HG03432 (cell line): ENCODE data around the gene ADD3.

ENCODE experiments used
- ATAC-seq: cut with Tn5 transposase; IDR thresholded peaks from one replicate; pipeline ENCODE4 v1.9.1; 2021; ENCODE audit warnings: mild to moderate bottlenecking, moderate library complexity; ENCODE audit not compliant: unreplicated experiment

ADD3 gene, protein sequence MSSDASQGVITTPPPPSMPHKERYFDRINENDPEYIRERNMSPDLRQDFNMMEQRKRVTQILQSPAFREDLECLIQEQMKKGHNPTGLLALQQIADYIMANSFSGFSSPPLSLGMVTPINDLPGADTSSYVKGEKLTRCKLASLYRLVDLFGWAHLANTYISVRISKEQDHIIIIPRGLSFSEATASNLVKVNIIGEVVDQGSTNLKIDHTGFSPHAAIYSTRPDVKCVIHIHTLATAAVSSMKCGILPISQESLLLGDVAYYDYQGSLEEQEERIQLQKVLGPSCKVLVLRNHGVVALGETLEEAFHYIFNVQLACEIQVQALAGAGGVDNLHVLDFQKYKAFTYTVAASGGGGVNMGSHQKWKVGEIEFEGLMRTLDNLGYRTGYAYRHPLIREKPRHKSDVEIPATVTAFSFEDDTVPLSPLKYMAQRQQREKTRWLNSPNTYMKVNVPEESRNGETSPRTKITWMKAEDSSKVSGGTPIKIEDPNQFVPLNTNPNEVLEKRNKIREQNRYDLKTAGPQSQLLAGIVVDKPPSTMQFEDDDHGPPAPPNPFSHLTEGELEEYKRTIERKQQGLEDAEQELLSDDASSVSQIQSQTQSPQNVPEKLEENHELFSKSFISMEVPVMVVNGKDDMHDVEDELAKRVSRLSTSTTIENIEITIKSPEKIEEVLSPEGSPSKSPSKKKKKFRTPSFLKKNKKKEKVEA

DNA sequence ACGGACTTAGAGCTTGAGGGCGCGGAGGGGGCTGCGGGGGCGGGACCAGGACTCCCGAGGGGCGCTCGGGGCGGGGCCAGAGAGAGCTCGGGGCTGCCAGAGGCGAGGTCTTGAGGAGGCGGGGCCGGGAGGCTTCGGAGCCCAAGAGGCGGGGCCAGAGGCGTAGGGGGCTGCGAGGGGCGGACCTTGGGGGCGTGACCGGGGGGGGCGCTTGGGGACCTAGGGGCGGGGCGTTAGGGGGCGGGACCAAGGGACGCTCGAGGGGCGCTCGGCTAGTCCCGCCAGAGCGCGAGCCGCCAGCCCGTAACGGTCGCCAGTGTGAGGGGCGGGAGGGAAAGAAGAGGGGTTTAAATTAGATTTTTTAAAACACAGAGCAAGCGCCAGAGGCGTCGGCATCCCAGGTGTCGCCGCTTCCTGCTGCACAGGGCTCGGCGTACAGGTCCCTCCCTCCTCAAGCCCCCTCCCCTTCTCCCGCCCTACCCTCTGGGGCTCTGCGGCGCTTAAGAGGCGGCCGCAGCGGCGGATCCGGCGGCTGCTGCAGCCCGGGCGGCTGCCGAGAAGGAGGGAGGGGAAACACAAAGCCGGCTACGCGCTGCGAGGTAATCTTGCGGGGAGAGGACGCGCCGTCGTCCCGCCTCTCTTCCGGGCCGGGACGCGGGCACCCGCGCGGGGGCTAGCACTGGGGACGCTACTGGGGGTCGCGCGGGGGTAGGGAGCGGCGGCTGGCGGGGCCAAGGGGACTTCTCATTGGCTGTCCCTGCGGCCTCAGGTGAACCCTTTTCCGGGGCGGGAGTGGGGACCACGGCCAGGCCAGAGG is at the start of gene ADD3:
Gene ADD3 (plus strand): TSS at position 284 of the 817 bp plus-strand sequence. CDS start 92,670 bp downstream, outside the sequence.
- ATAC-seq, result peak; percentile 72

DNA sequence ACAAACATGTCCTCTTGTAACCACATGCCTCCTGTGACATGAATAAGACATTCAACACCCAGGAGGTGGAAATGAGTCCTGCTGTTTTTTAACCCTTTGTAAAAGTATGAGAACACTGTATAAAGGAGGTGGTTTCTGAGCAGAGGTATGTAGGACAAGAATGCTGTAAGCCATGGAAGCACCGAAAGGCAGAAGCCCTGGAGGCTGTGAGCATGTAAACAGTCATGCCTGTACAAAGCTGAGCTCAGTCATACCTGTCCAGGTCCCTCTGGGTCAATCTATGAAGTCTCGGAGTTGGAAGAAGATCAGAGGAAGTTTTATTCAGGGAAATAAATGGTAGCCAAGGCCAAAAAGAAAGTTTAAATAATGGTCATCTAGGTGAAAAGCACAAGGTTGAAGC is 49.7 kb upstream of the ADD3 start:
- ATAC-seq, result no peak

DNA sequence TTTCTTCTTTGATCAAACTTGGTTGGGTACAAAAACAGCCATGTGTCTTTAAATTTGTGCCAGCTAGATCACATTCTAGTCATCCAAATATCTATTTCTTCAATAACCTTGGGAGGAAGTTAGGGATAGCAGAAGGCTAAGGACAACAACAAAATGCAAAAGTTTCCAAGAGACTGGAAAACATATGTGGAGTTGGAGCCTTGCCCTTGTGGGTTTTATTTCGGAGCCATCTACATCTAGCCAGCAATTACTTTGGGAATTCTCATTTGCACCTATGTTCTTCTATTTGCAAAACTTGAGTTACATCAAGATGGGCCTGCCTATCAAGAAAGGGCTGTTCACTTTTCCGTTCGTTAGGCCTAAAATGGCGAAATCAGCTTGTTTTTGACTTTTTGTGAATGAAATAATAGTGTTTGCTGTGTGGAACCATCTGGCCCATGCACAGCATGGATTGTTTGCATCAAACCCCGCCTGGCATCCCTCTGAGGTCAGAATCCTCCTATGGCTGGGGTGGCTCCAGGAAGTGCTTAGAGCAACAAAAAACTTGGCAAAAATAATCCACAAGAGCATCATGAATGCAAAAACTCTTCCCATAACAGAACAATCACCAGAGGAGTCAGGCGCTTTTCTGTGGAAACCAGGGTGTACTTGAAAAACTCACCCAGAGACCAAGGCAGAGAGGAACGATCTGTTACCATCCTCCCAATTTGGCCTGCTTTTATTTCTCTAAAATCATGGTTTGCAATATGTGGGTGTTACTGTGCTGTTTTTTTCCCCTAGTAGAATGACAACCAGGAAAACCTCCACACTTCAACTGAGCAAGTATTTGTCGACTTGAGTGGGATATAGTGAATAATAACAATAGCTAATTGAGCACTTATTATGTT is 48.3 kb upstream of the ADD3 start:
- ATAC-seq, result no peak

DNA sequence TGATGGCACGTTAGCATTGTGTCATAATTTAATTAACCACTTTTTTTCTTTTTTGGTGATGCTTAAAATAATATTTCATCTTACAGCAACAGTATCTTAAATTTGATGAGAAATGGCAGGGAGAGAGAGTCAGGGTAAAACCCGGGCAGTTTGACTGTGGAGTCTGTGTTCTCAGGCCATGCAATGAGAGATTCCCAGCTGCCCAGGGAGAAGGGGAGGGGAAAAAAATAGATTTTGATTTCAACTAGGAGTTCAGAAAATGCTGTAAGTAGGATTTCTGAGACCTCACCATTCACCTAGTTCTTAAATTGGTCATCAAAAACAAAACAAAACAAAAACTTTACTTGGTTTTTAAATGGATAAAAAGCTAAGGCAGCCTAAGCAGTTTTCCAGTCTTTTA is 47.1 kb upstream of the ADD3 start:
- ATAC-seq, result no peak

DNA sequence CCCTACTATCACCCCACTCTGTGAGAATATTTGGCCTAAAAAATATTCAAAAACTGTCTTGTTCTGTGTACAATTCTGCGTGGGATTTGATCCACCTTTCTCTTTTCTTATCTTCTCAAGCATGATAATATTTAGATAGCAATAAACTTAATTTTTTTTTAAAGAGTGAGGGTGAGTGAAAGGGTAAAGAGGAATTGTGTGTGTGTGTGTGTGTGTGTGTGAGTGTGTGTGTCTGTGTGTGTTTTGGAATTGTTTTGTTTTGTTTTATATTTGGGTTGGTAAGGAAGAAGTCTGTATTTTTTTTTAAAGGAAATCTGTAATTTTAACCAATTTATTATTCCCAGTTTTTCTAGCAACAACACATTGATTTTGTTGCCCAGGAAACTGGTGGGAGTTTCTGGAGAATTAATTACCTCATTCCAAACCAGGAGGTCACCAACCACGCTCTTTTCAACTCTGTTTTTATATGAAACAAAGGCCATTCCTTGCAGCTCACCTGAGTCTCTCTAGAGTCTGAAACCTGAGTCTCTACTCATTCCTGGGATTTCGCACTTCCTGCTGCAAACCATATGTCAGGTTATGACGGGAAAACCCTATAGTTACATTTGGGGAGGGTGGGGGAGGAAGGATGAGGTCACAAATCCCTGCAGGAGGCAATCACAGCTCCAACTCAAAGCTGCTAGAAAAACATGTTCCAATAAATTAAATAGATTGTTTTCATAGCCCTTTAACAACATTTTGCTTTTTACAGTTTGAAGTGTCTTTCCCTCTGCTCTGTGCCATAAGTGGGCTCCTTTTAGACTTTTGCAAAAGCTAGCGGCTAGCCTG is 46.4 kb upstream of the ADD3 start:
- no peak for ATAC-seq

DNA sequence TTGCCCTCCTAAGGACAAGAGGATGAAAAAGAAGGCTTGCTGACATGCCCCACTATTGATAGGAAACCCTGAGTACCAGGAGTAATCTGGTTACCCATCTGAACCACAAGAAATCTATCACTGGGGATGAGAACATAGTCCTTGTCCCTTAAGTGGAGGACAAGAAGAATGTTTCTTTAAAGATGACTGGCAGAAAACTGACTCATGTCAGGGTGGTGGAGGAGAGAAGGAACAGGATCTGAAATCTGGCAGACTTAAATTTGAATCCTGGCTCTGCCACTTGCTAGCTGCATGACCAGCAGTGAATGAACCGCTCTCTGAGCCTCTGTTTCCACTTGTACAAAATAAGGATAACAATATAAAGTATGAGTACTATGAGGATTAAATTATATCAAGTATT is 45.5 kb upstream of the ADD3 start:
- no peak for ATAC-seq

DNA sequence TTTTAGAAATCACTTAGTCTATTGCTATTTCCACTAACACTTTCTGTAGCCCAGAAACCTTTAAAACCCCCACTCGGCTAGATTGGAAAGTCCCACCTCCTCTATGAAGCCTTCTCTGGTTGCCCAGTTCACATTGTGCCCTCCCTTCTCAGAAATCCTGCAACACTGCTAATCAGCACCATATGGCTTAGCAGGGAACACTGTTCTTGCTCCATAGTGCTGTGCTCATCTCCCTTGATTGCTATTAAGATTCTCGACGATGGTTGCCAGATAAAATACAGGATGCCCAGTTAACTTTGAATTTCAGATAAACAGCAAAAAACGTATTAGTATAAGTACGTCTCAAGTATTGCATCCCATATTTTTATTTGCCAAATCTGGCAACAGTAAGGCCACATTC is 44.3 kb upstream of the ADD3 start:
- ATAC-seq, result no peak

DNA sequence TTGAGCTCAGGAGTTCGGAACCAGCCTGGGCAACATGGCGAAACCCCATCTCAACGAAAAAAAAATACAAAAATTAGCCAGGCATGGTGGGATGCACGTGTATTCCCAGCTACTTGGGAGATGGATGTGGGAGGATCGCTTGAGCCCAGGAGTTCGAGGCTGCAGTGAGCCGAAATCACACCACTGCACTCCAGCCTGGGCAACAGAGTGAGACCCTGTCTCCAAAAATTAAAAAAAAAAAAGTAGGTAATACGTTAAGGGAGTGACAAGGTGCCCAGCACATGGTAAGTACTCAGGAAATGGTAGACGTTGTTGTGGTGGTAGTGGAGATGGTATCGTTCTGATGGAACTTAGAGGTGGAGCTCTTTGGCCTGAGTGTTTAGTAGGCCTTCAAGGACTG is 43.5 kb upstream of the ADD3 start:
- no peak for ATAC-seq

DNA sequence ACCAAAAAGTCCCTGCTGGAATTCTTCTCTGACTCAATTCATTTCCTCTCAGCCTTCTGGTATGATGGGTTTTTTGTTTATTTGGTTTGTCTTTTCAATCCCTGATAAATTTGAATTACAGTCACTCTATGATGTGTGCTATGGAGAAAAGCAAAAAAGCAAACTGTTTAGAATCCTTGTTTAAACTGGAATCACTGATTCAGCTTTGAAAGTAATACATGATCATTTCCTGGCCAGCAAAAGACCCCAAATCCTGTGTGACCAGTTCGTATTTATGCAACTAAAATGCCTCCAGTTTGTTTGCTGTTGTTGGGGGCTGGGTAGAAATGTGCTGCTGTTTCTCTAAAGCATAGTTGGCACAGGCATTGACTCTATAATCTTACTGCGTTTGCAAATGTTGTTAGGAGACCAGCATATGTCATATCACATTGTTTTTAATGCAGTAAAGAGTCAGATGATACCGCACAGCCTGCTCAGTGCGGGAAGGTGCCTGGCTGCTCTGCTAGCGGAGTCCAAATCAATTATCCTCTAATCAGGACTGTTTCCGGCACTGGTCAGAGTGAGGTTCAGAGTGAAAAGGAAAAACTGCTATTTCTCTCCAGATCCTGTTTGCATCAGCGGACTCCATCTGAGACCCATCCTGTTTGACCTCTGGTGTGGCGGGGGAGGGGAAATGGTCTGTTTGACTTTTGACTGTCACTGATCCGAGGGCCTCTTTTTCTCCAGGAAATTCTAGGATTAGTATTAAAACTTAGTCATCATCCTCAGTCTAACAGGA is 40.6 kb upstream of the ADD3 start:
- ATAC-seq, result no peak

DNA sequence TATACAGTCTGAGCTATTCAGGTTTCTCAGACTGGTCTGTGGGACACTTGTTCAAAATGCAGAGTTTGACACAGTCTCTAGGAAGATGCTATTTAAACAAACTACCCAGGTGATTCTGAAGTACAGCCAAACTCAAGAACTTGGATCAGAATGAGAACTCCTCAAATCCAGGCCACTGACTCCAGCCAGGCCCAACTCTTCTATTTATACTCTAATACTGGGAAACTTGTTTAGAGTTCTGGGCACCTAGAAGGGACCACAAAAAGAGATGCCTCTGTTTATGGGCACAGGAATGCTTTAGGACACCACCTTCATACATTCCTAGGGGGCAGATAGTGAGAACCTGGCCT is 40.1 kb upstream of the ADD3 start:
- ATAC-seq, result no peak

DNA sequence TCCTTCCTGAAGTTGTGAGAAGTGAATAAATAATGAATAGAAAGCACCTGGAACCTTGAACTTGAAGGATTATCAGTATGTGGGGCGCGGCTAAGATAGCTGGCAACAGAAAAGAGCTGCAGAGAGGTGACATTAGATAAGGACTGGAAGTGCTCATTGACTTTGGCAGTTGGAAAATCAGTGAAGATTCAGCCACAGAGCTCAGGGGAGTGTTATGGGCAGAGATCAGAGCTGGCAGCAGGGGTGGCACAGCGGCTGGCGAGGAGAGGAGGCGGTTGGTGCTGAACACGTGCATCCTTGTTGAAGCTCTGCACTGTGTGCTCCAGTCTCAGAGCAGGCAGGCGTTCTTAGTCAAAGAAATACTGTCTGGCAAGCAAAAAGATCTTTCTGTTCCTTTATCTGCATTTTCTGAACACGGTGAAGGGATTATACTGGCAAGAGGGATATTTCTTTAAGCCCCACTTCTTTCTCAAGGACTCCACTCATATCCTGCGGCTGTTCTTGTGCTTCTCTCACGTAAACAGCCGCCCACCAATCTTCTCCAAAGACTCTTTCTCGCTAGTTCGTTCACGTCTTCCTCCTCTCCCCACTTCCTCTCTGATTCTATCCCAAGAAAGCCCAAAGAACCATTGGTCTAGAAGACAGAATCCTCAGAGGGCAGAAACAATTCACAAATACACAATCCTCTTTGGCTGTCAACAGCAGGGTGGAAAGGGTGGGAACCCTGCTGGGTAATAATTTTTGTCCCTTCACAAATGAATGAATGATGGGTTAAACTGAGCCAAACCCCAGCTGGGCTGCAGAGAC is 38.6 kb upstream of the ADD3 start:
- no peak for ATAC-seq

DNA sequence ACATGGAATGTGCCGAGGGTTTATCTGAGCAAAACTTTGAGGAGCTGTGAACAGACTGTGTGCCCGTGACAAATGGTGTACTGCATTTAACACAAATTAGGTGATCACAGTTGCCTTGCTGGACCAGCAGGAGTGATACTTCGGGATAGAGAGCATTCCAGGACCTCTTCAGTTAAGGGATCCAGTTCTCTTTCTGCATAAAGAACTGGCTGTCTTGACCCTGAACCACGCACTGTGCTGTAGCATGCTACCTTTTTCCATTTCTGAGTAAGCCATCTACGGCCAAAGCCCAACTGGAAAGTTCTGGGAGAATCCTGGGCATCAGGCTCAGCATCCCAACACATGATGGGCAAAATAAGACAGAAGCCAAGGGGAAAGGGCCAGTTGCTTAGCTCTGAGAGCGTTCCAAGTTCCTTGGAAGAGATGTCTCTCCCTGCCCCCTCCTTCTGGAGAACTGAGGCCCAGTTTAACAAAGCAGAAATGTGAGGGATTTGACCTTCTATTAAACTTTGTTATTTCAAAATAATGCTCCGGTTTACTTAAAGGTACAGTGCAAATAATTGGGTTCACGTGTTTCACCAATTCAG is 37.9 kb upstream of the ADD3 start:
- no peak for ATAC-seq

DNA sequence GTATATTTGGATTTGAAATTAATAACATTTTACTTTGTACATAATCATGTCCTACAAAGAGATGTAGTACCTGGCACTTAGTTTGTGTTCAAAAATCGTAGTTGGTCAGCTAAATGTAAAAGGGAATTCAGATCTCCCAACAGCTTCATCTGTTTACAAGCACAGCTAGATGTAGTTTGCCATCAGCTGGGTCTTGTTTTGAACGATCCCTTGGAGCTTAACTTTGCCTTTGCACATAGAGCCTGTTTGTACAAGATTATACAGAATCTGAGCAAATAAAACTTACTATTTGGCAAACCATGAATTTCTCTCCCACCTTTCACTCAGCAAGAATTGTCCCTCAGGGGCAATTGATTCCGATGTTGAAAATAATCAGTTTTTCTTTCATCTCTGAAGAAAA is 36.1 kb upstream of the ADD3 start:
- no peak for ATAC-seq

DNA sequence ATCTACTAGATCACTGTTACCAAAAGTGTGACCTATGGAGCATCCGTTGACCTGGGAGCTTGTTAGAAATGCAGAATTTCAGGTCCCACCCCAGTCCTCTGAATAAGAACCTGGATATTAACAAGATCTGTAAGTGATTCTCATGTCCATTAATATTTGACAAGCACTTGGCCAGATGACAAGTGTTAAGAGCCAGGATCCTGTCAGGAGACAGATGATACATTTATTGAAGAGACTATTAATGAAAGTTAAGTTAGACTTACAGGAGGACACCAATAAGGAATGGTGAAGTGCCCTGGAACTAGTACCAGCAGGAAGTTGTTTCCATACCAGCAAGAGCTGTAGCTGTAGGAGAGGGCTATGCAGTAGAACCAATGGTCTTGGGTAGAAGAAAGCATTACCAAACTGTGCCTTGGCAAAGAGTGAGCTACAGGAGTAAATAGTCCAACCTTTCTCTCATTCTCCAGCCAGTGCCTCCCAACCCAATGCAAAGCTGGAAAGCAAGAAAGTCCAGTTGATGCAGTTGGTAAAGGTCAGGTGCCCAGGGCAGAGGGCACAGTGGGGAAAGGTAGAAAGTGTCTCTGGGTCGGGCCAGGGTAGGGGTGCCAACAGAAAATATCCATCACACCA is 35.3 kb upstream of the ADD3 start:
- ATAC-seq, result no peak

DNA sequence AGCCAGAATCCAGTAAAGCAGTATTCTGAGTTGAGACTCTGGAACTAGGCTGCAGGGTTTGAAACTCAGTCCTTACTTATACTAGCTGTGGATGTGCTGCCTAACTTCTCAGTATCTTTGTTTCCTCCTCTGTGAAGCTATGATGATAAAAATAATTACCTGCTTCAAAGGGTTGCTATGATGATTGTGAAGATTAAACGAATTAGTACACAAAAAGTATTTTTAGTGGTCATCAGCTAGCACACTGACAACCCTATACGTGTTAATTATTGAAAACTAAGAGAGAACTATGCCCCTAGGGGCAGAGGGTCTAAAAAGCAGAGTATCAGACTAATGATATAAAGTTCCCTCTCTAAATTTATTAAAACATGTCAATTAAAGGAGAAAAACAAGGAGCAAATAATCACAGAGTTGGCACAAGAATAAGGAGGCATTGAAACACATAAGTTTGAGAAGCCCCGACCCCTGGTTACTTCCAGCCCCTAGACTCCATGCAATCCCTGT is 34.4 kb upstream of the ADD3 start:
- ATAC-seq, result no peak

DNA sequence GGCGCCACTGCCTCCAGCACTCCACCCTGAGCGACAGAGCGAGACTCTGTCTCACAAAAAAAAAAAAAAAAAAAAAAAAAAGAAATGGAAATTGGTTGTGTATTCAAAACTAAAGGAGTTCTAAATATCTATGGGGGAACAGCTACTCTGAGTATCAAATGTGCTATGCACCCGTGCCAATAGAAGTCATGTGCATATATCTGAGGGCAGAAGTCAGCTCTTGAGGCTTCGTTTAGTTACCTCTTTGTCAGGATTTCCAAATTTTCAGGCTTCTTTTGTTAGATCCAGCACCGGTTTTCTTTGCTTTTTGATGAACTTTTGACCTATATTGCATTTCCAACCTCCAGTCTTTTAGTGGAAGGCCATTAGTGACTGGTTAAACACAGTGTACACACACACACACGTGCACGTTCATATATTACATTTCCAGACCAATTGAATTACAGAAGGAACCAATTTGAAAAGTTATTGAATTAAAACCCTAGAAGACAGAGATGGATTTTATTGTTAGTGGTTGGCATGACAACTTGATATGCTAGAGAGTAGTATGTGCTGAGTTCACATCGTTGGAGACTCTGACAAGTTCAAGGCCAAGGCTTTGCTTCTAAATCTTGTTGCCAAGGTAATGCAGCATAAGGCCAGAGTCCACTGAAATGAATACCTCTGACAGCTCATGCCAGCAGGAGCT is 33.1 kb upstream of the ADD3 start:
- ATAC-seq, result no peak
